OCI-LY3 (cell line): ENCODE results near the gene RBSN.

Experiments
- CTCF ChIP-seq: fragments of 200-600, 300-600 bp; sonication (generic); IDR thresholded peaks from 2 replicates; pipeline ENCODE4 v1.5.1; 2014; ENCODE audit warnings: antibody characterized with exemption, low read length, low read depth
- EZH2phosphoT487 ChIP-seq: fragments of 200-600 bp; shearing (Covaris generic); IDR thresholded peaks from 2 replicates; pipeline ENCODE4 v1.6.1; 2018; ENCODE audit warnings: antibody characterized with exemption, mixed run types, low read depth

GRCh38 chr3:15089201-15089600 lies 9.7 kb downstream of the RBSN start:
- TF ChIP-seq CTCF (no peak), EZH2phosphoT487 (no peak)
